ENCODE measurements around the gene PGS1. TPM values are rescaled to one million over a fixed set of nuclear protein-coding genes. Genes with fewer than 3 reads are reported as not detected.

Gene PGS1
- total and polyA plus RNA-seq, 2 of the 8 experiments (the other 6 are each of a cell fraction or from before 2014, with no cell fraction given), result 46.7 to 60.0 TPM

GRCh38 chr17:78451753-78452152 is 73.3 kb downstream of the PGS1 start (continued):
- TF ChIP-seq, protein P1, sequence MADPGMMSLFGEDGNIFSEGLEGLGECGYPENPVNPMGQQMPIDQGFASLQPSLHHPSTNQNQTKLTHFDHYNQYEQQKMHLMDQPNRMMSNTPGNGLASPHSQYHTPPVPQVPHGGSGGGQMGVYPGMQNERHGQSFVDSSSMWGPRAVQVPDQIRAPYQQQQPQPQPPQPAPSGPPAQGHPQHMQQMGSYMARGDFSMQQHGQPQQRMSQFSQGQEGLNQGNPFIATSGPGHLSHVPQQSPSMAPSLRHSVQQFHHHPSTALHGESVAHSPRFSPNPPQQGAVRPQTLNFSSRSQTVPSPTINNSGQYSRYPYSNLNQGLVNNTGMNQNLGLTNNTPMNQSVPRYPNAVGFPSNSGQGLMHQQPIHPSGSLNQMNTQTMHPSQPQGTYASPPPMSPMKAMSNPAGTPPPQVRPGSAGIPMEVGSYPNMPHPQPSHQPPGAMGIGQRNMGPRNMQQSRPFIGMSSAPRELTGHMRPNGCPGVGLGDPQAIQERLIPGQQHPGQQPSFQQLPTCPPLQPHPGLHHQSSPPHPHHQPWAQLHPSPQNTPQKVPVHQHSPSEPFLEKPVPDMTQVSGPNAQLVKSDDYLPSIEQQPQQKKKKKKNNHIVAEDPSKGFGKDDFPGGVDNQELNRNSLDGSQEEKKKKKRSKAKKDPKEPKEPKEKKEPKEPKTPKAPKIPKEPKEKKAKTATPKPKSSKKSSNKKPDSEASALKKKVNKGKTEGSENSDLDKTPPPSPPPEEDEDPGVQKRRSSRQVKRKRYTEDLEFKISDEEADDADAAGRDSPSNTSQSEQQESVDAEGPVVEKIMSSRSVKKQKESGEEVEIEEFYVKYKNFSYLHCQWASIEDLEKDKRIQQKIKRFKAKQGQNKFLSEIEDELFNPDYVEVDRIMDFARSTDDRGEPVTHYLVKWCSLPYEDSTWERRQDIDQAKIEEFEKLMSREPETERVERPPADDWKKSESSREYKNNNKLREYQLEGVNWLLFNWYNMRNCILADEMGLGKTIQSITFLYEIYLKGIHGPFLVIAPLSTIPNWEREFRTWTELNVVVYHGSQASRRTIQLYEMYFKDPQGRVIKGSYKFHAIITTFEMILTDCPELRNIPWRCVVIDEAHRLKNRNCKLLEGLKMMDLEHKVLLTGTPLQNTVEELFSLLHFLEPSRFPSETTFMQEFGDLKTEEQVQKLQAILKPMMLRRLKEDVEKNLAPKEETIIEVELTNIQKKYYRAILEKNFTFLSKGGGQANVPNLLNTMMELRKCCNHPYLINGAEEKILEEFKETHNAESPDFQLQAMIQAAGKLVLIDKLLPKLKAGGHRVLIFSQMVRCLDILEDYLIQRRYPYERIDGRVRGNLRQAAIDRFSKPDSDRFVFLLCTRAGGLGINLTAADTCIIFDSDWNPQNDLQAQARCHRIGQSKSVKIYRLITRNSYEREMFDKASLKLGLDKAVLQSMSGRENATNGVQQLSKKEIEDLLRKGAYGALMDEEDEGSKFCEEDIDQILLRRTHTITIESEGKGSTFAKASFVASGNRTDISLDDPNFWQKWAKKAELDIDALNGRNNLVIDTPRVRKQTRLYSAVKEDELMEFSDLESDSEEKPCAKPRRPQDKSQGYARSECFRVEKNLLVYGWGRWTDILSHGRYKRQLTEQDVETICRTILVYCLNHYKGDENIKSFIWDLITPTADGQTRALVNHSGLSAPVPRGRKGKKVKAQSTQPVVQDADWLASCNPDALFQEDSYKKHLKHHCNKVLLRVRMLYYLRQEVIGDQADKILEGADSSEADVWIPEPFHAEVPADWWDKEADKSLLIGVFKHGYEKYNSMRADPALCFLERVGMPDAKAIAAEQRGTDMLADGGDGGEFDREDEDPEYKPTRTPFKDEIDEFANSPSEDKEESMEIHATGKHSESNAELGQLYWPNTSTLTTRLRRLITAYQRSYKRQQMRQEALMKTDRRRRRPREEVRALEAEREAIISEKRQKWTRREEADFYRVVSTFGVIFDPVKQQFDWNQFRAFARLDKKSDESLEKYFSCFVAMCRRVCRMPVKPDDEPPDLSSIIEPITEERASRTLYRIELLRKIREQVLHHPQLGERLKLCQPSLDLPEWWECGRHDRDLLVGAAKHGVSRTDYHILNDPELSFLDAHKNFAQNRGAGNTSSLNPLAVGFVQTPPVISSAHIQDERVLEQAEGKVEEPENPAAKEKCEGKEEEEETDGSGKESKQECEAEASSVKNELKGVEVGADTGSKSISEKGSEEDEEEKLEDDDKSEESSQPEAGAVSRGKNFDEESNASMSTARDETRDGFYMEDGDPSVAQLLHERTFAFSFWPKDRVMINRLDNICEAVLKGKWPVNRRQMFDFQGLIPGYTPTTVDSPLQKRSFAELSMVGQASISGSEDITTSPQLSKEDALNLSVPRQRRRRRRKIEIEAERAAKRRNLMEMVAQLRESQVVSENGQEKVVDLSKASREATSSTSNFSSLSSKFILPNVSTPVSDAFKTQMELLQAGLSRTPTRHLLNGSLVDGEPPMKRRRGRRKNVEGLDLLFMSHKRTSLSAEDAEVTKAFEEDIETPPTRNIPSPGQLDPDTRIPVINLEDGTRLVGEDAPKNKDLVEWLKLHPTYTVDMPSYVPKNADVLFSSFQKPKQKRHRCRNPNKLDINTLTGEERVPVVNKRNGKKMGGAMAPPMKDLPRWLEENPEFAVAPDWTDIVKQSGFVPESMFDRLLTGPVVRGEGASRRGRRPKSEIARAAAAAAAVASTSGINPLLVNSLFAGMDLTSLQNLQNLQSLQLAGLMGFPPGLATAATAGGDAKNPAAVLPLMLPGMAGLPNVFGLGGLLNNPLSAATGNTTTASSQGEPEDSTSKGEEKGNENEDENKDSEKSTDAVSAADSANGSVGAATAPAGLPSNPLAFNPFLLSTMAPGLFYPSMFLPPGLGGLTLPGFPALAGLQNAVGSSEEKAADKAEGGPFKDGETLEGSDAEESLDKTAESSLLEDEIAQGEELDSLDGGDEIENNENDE (IDR thresholded peaks at IDR 0.05; ENCODE audit: insufficient replicate concordance, low read length), result no peak
